A549 (cell line): ENCODE data around the gene SIK2. TPM values are rescaled to one million over a fixed set of nuclear protein-coding genes. Genes with fewer than 3 reads are reported as not detected.

Source experiments
- ATAC-seq, 2 experiments: fragments of 200-7000 bp in 1 of 2; fragments of >200 bp in 1 of 2; cut with Nextera tagmentation in 1 of 2; cut with Tn5 transposase in 1 of 2; 3 replicates each; pipeline versions ENCODE4 v1.8.0 to v1.9.1; 2018 to 2020; ENCODE audit warnings: mild to moderate bottlenecking in 1 of 2, moderate library complexity in 1 of 2
- CTCF ChIA-PET: fragments of 300-600 bp; sonication (Branson Sonifier 250); formaldehyde crosslinking; extraction: SDS; loops from one replicate; lab custom pipeline; 2021; ENCODE audit warnings: antibody characterized with exemption, inconsistent platforms; lab: Yijun Ruan, JAX
- POLR2A ChIA-PET: fragments of 350-600 bp; formaldehyde crosslinking; extraction: SDS; loops from one replicate; lab custom pipeline; 2021; ENCODE audit warnings: antibody characterized with exemption, inconsistent platforms; lab: Yijun Ruan, JAX
- DNase-seq, 2 experiments: peaks; one replicate each; pipeline versions ENCODE4 v3.0.0 to v3.0.0-alpha.2; 2011 to 2016; ENCODE audit warnings: low read depth in 1 of 2, low spot score in 1 of 2
- FAIRE-seq: peaks from 2 replicates; lab custom pipeline; 2011; peaks lifted over from hg19 to GRCh38; lab: Jason Lieb, UNC
- H3K27ac ChIP-seq, 2 experiments: fragments of >200 bp; sonication (Bioruptor Twin); formaldehyde crosslinking; 3 replicates each; pipeline ENCODE4 v1.5.1; 2016 to 2017
- H3K4me1 ChIP-seq: fragments of >200 bp; sonication (Bioruptor Twin); formaldehyde crosslinking; 3 replicates; pipeline ENCODE4 v1.6.1; 2016
- H3K4me2 ChIP-seq: fragments of >200 bp; sonication (Bioruptor Twin); formaldehyde crosslinking; 3 replicates; pipeline ENCODE4 v1.6.1; 2016
- H3K4me3 ChIP-seq: fragments of >200 bp; sonication (Bioruptor Twin); formaldehyde crosslinking; 3 replicates; pipeline ENCODE4 v1.5.1; 2016
- H3K9me3 ChIP-seq: fragments of >200 bp; sonication (Bioruptor Twin); formaldehyde crosslinking; 3 replicates; pipeline ENCODE4 v1.6.1; 2016
- ATOH8 ChIP-seq: fragments of 250-450 bp; sonication (Bioruptor Pico); IDR thresholded peaks from 2 replicates; pipeline ENCODE4 v1.5.0; 2020; ENCODE audit warnings: low read depth, mild to moderate bottlenecking, moderate library complexity
- CBX8 ChIP-seq: fragments of 200-600 bp; sonication (generic); IDR thresholded peaks from 2 replicates; pipeline ENCODE4 v1.6.1; 2016
- EHMT2 ChIP-seq: fragments of 200-600 bp; sonication (generic); IDR thresholded peaks from 2 replicates; pipeline ENCODE4 v1.6.1; 2016; ENCODE audit warnings: antibody characterized with exemption, low read depth, mild to moderate bottlenecking, moderate library complexity
- FOSB ChIP-seq: fragments of 250-450 bp; sonication (Bioruptor Pico); IDR thresholded peaks from 2 replicates; pipeline ENCODE4 v1.5.0; 2020; ENCODE audit warnings: mild to moderate bottlenecking, moderate library complexity
- FOSL2 ChIP-seq, 2 experiments: fragments of 450-650 bp in 1 of 2; fragments of >200 bp in 1 of 2; sonication (Bioruptor Twin) in 1 of 2; formaldehyde crosslinking; IDR thresholded peaks; 2 replicates each; pipeline versions ENCODE4 v1.5.0 to v1.6.1; 2016 to 2020; ENCODE audit warnings: mild to moderate bottlenecking in 1 of 2, moderate library complexity in 1 of 2
- HDAC2 ChIP-seq: fragments of 200-600 bp; sonication (generic); IDR thresholded peaks from 2 replicates; pipeline ENCODE4 v1.6.1; 2016
- HES2 ChIP-seq: fragments of >200 bp; sonication (Bioruptor Twin); formaldehyde crosslinking; IDR thresholded peaks from 2 replicates; pipeline ENCODE4 v1.6.1; 2016
- JUN ChIP-seq, 2 experiments: fragments of >200 bp; sonication (Bioruptor Twin); formaldehyde crosslinking; IDR thresholded peaks; 2 replicates in 1 of 2; 3 replicates in 1 of 2; pipeline ENCODE4 v1.6.1; 2016 to 2017
- KDM5A ChIP-seq: fragments of 200-600 bp; sonication (generic); IDR thresholded peaks from 2 replicates; pipeline ENCODE4 v1.6.1; 2016; ENCODE audit warnings: antibody characterized with exemption, mild to moderate bottlenecking
- MAFK ChIP-seq: fragments of 450-650 bp; IDR thresholded peaks from 2 replicates; pipeline ENCODE4 v1.6.1; 2014; ENCODE audit not compliant: partially characterized antibody
- MYC ChIP-seq: IDR thresholded peaks from 2 replicates; pipeline ENCODE4 v1.6.1; 2012; ENCODE audit warnings: mild to moderate bottlenecking, inconsistent platforms, low read length, improper control_type of control experiment, borderline replicate concordance
- NPAS2 ChIP-seq: fragments of 250-450 bp; sonication (Bioruptor Pico); IDR thresholded peaks from 2 replicates; pipeline ENCODE4 v1.8.0; 2022; ENCODE audit warnings: mild to moderate bottlenecking, moderate library complexity, borderline replicate concordance
- NR3C1 ChIP-seq: fragments of >200 bp; sonication (Bioruptor Twin); formaldehyde crosslinking; IDR thresholded peaks from 3 replicates; pipeline ENCODE4 v1.6.1; 2017
- PHF8 ChIP-seq: fragments of 200-600 bp; sonication (generic); IDR thresholded peaks from 2 replicates; pipeline ENCODE4 v1.6.1; 2016; ENCODE audit warnings: low read depth, mild to moderate bottlenecking, antibody characterized with exemption, moderate library complexity, borderline replicate concordance
- POLR2A ChIP-seq: IDR thresholded peaks from 2 replicates; pipeline ENCODE4 v1.6.1; 2012; ENCODE audit warnings: mild to moderate bottlenecking, low read length
- POLR2AphosphoS2 ChIP-seq: conservative IDR thresholded peaks from 2 replicates; pipeline ENCODE4 v1.6.1; 2012; ENCODE audit warnings: low read length, improper control_type of control experiment, inconsistent platforms
- RAD21 ChIP-seq, 2 experiments: fragments of >200 bp in 1 of 2; sonication (Bioruptor Twin) in 1 of 2; formaldehyde crosslinking in 1 of 2; IDR thresholded peaks in 1 of 2; conservative IDR thresholded peaks in 1 of 2; 2 replicates in 1 of 2; 3 replicates in 1 of 2; pipeline ENCODE4 v1.6.1; 2012 to 2018; ENCODE audit warnings: inconsistent platforms in 1 of 2
- RARB ChIP-seq: fragments of 250-450 bp; sonication (Bioruptor Pico); IDR thresholded peaks from 2 replicates; pipeline ENCODE4 v1.8.0; 2021; ENCODE audit warnings: mild to moderate bottlenecking, moderate library complexity
- REST ChIP-seq: fragments of 200-600 bp; sonication (generic); IDR thresholded peaks from 2 replicates; pipeline ENCODE4 v1.6.1; 2016; ENCODE audit warnings: antibody characterized with exemption, mild to moderate bottlenecking, moderate library complexity
- RFX5 ChIP-seq: fragments of 450-650 bp; IDR thresholded peaks from 2 replicates; pipeline ENCODE4 v1.7.1; 2014; ENCODE audit warnings: antibody characterized with exemption, mild to moderate bottlenecking, moderate library complexity
- TP53 ChIP-seq: fragments of 250-450 bp; sonication (Bioruptor Pico); IDR thresholded peaks from 2 replicates; pipeline ENCODE4 v1.5.0; 2021; ENCODE audit warnings: mild to moderate bottlenecking, moderate library complexity
- USF2 ChIP-seq: fragments of 450-650 bp; IDR thresholded peaks from 2 replicates; pipeline ENCODE4 v1.6.1; 2014; ENCODE audit warnings: antibody characterized with exemption
- ZC3H11A ChIP-seq: fragments of 450-650 bp; IDR thresholded peaks from 2 replicates; pipeline ENCODE4 v1.6.1; 2014; ENCODE audit warnings: antibody characterized with exemption, mild to moderate bottlenecking
- ZFP36 ChIP-seq: fragments of 450-650 bp; IDR thresholded peaks from 2 replicates; pipeline ENCODE4 v1.6.1; 2014; ENCODE audit warnings: borderline replicate concordance; ENCODE audit not compliant: partially characterized antibody
- WGBS: methylation state at CpG from one replicate; pipeline ENCODE4 v1.1.6; 2017; ENCODE audit errors: missing lambda C conversion rate; 5-methylcytosine and 5-hydroxymethylcytosine counted together
- polyA plus RNA-seq, 4 experiments: library from polyadenylated mRNA; depleted of rRNA in 3 of 4; stranded (reverse); fragments of >200 nt; fragmentation: RNase III in 1 of 4; extraction: RNeasy Plus Mini Kit Qiagen cat#74134 plus additional on column Dnase treatment in 1 of 4; gene quantifications; 2 replicates in 3 of 4; 3 replicates in 1 of 4; pipeline ENCODE4 v1.2.3, GENCODE V29; 2011 to 2017
- TF ChIP-seq, protein P1 (sequence below): IDR thresholded peaks from 2 replicates; pipeline ENCODE4 v1.6.1; 2012; ENCODE audit warnings: low read depth, borderline replicate concordance
- TF ChIP-seq, protein P2 (sequence below): fragments of >200 bp; sonication (Bioruptor Twin); formaldehyde crosslinking; IDR thresholded peaks from 3 replicates; pipeline ENCODE4 v1.6.1; 2016

The SIK2 gene
- polyA plus RNA-seq, 2 of the 4 experiments (the other 2 are of a cell fraction): 4.5 to 9.0 TPM

DNA sequence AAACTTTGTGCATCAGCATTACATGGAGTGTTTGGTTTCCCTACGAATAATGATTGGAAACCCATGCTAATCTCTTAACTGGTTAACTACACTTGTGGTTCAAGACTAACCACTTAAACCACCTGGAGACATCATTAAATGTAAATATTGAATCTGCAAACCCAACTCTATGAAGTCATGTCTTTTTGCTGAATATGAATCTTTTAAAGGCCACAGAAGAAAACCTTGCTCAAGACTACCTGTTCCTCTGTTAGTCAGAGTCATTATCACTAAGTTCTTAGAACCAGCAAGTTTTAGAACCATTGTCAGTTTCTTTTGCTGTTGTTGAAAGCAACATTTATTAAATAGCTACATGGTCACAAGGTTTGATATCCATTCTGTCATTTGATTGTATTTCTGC, 70.7 kb downstream of the SIK2 start:
- no peak for TF ChIP-seq REST
- TF ChIP-seq RARB: no peak
- no peak for TF ChIP-seq ZC3H11A
- TF ChIP-seq POLR2AphosphoS2: no peak
- no peak for TF ChIP-seq FOSL2 (IDR thresholded peaks at IDR 0.05)
- no peak for TF ChIP-seq FOSL2 (CRISPR knock-in tag; IDR thresholded peaks at IDR 0.05)
- no peak for TF ChIP-seq EHMT2
- no peak for TF ChIP-seq POLR2A
- TF ChIP-seq, protein P1, sequence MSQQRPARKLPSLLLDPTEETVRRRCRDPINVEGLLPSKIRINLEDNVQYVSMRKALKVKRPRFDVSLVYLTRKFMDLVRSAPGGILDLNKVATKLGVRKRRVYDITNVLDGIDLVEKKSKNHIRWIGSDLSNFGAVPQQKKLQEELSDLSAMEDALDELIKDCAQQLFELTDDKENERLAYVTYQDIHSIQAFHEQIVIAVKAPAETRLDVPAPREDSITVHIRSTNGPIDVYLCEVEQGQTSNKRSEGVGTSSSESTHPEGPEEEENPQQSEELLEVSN: no peak
- no peak for TF ChIP-seq ATOH8
- no peak for TF ChIP-seq USF2
- TF ChIP-seq HDAC2: no peak
- no peak for TF ChIP-seq ZFP36
- TF ChIP-seq RAD21 (conservative IDR thresholded peaks at IDR 0.05 in 1 of 2, IDR thresholded peaks at IDR 0.05 in 1 of 2): no peak
- TF ChIP-seq HES2: no peak
- no peak overlapping the region for H3K4me2 ChIP-seq
- ChIA-PET POLR2A (no interaction called here), CTCF (interaction anchor here (1.3 kb wide), 1 partner anchor 24 kb away, joined by 3 read pairs; no protein-coding TSS in a partner anchor)
- DNase-seq (no peak), ATAC-seq (no peak), FAIRE-seq (no peak)
- H3K4me3 ChIP-seq: no peak overlapping the region
- no peak overlapping the region for H3K27ac ChIP-seq
- WGBS: 82% methylated on average over 1 of the region's 1 CpG
- H3K9me3 ChIP-seq: no peaks in the 10 kb centered on the region
- H3K4me1 ChIP-seq: peaks cover 12% of the 10 kb centered on the region

DNA sequence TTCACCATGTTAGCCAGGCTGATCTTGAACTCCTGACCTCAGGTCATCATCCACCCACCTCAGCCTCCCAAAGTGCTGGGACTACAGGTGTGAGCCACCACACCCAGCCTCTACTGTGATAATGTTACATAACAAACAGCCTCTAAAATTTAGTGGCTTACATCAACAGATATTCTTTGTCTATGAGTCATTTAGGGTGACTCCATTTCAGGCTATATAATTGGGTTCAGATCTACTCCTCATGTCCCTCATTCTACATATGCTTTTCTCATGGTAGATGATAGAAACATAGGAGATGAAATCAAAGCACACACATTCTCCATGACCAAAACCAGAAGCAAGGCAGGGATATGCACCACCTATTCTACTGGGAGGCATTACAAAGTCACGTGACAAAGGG, 72.7 kb downstream of the SIK2 start:
- no peaks in the 10 kb centered on the region for H3K9me3 ChIP-seq
- CTCF ChIA-PET: interaction anchor here (0.7 to 1.6 kb wide), 2 partner anchors 28 to 102 kb away, joined by 3 read pairs; no protein-coding TSS in a partner anchor
- H3K4me3 ChIP-seq: no peak overlapping the region
- ATAC-seq (no peak), DNase-seq (no peak), FAIRE-seq (no peak)
- POLR2A ChIA-PET: no interaction called here
- 83% methylated on average over 1 of the region's 1 CpG for WGBS
- H3K27ac ChIP-seq: no peak overlapping the region
- TF ChIP-seq MYC (no peak), CBX8 (no peak), NPAS2 (CRISPR knock-in tag) (no peak), PHF8 (no peak), RFX5 (no peak), MAFK (no peak), JUN (IDR thresholded peaks at IDR 0.05) (no peak), FOSB (CRISPR knock-in tag) (no peak), KDM5A (no peak), TP53 (CRISPR knock-in tag) (no peak), NR3C1 (no peak), REST (no peak), HES2 (no peak), POLR2A (no peak)
- TF ChIP-seq, protein P2, sequence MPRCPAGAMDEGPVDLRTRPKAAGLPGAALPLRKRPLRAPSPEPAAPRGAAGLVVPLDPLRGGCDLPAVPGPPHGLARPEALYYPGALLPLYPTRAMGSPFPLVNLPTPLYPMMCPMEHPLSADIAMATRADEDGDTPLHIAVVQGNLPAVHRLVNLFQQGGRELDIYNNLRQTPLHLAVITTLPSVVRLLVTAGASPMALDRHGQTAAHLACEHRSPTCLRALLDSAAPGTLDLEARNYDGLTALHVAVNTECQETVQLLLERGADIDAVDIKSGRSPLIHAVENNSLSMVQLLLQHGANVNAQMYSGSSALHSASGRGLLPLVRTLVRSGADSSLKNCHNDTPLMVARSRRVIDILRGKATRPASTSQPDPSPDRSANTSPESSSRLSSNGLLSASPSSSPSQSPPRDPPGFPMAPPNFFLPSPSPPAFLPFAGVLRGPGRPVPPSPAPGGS: no peak
- peaks cover 12% of the 10 kb centered on the region for H3K4me1 ChIP-seq
- no peak overlapping the region for H3K4me2 ChIP-seq
